LNCAP (cell line): ENCODE results near the gene ZNRF4.

Source experiments
- CTCF ChIP-seq: fragments of 450-650 bp; IDR thresholded peaks from 2 replicates; pipeline ENCODE4 v1.5.1; 2017; ENCODE audit warnings: mild to moderate bottlenecking

ZNRF4 gene

GRCh38 chr19:5455367-5456129 lies at the start of gene ZNRF4:
ZNRF4 (plus strand) TSS chr19:5455417; CDS start chr19:5455492, 75 bp downstream.
- no peak for TF ChIP-seq CTCF

GRCh38 chr19:5406816-5407215 lies 48.4 kb upstream of the ZNRF4 start:
- no peak for TF ChIP-seq CTCF

- no peak for TF ChIP-seq CTCF
These were observed 47.9 kb upstream of the ZNRF4 start for GRCh38 chr19:5407356-5407755.

GRCh38 chr19:5417495-5418436 lies 37.5 kb upstream of the ZNRF4 start:
- TF ChIP-seq CTCF: no peak

GRCh38 chr19:5418677-5419076 lies 36.5 kb upstream of the ZNRF4 start:
- no peak for TF ChIP-seq CTCF

GRCh38 chr19:5420953-5421352 lies 34.3 kb upstream of the ZNRF4 start:
- TF ChIP-seq CTCF: no peak

GRCh38 chr19:5423567-5424125 lies 31.6 kb upstream of the ZNRF4 start:
- no peak for TF ChIP-seq CTCF
